ENCODE measurements around the gene HIGD1A. TPM values are rescaled to one million over a fixed set of nuclear protein-coding genes. Genes with fewer than 3 reads are reported as not detected.
A peak's percentile ranks its signal among the peaks of the same experiment; 100 is the strongest.

Gene HIGD1A
- total and polyA plus RNA-seq, 5 experiments from 2014 or later, result 23.0 to 88.3 (median 70.8) TPM

GRCh38 chr3:42746455-42747450 is 57.5 kb downstream of the HIGD1A start:
- POLR2A ChIA-PET, result no interaction called here
- no peak overlapping the region for H3K4me3 Mint-ChIP-seq

GRCh38 chr3:42745776-42746454 is 58.4 kb downstream of the HIGD1A start:
- Mint-ChIP-seq H3K4me1 (peaks cover 0 to 20% (median 15%) of the 10 kb centered on the region in 4 donors), H3K4me3 (no peak overlapping the region), H3K36me3 (no peaks in the 10 kb centered on the region), H3K27ac (peak overlapping the region in 2 of 10 donors; percentile 33 to 53), H3K9me3 (no peaks in the 10 kb centered on the region), H3K27me3 (no peaks in the 10 kb centered on the region)
- POLR2A ChIA-PET, result no interaction called here
- ATAC-seq, result no peak
- no peak for DNase-seq

More at GRCh38 chr3:42746455-42747450, 57.5 kb downstream of the HIGD1A start:
- Mint-ChIP-seq H3K9me3 (no peaks in the 10 kb centered on the region), H3K4me1 (peaks cover 0 to 20% (median 15%) of the 10 kb centered on the region in 4 donors), H3K36me3 (no peaks in the 10 kb centered on the region), H3K27me3 (no peaks in the 10 kb centered on the region), H3K27ac (peak overlapping the region in 3 of 10 donors; percentile 14 to 45 (median 33))
- DNase-seq (no peak), ATAC-seq (no peak)

- Mint-ChIP-seq H3K4me1 (peaks cover 0 to 20% (median 15%) of the 10 kb centered on the region in 4 donors), H3K36me3 (no peaks in the 10 kb centered on the region), H3K27me3 (no peaks in the 10 kb centered on the region), H3K4me3 (no peak overlapping the region), H3K27ac (peak overlapping the region in 1 of 10 donors; percentile 69), H3K9me3 (no peaks in the 10 kb centered on the region)
- POLR2A ChIA-PET, result no interaction called here
- DNase-seq, result no peak
- ATAC-seq, result no peak
Observed at GRCh38 chr3:42745291-42745745, 59.0 kb downstream of the HIGD1A start.

- Mint-ChIP-seq H3K4me1 (peaks cover 0 to 22% (median 13%) of the 10 kb centered on the region in 4 donors), H3K9me3 (no peaks in the 10 kb centered on the region), H3K36me3 (no peaks in the 10 kb centered on the region), H3K4me3 (no peak overlapping the region), H3K27ac (no peak overlapping the region), H3K27me3 (no peaks in the 10 kb centered on the region)
- DNase-seq, result no peak
- ATAC-seq, result no peak
- POLR2A ChIA-PET, result no interaction called here
Observed at GRCh38 chr3:42743204-42743995, 60.9 kb downstream of the HIGD1A start.

GRCh38 chr3:42742688-42743087 is 61.6 kb downstream of the HIGD1A start:
- Mint-ChIP-seq H3K27me3 (no peaks in the 10 kb centered on the region), H3K27ac (no peak overlapping the region), H3K36me3 (no peaks in the 10 kb centered on the region), H3K4me1 (peaks cover 0 to 15% (median 6%) of the 10 kb centered on the region in 4 donors), H3K9me3 (no peaks in the 10 kb centered on the region), H3K4me3 (no peak overlapping the region)
- ATAC-seq, result no peak
- POLR2A ChIA-PET, result no interaction called here
- DNase-seq, result no peak

GRCh38 chr3:42742259-42742658 is 62.0 kb downstream of the HIGD1A start:
- H3K27me3 Mint-ChIP-seq, result no peaks in the 10 kb centered on the region
- ATAC-seq (no peak), DNase-seq (no peak)
- H3K4me3 Mint-ChIP-seq, result no peak overlapping the region
- H3K27ac Mint-ChIP-seq, result no peak overlapping the region
- no peaks in the 10 kb centered on the region for H3K36me3 Mint-ChIP-seq
- peaks cover 0 to 11% (median 2%) of the 10 kb centered on the region in 4 donors for H3K4me1 Mint-ChIP-seq
- no peaks in the 10 kb centered on the region for H3K9me3 Mint-ChIP-seq
- POLR2A ChIA-PET, result no interaction called here

- H3K9me3 Mint-ChIP-seq, result no peaks in the 10 kb centered on the region
- no peak overlapping the region for H3K4me3 Mint-ChIP-seq
- DNase-seq, result no peak
- H3K27ac Mint-ChIP-seq, result no peak overlapping the region
- H3K36me3 Mint-ChIP-seq, result no peaks in the 10 kb centered on the region
- POLR2A ChIA-PET, result no interaction called here
- no peaks in the 10 kb centered on the region for H3K27me3 Mint-ChIP-seq
- H3K4me1 Mint-ChIP-seq, result peaks cover 0 to 9% (median under 1%) of the 10 kb centered on the region in 4 donors
- ATAC-seq, result no peak
Observed at GRCh38 chr3:42741796-42742195, 62.5 kb downstream of the HIGD1A start.

- no peaks in the 10 kb centered on the region for H3K9me3 Mint-ChIP-seq
- POLR2A ChIA-PET, result no interaction called here
- no peak overlapping the region for H3K4me3 Mint-ChIP-seq
- H3K27ac Mint-ChIP-seq, result no peak overlapping the region
- no peaks in the 10 kb centered on the region for H3K27me3 Mint-ChIP-seq
- ATAC-seq, result no peak
- no peak for DNase-seq
- H3K4me1 Mint-ChIP-seq, result peaks cover 0 to 6% (median under 1%) of the 10 kb centered on the region in 4 donors
- no peaks in the 10 kb centered on the region for H3K36me3 Mint-ChIP-seq
Observed at GRCh38 chr3:42739401-42740158, 64.7 kb downstream of the HIGD1A start.

- H3K4me1 Mint-ChIP-seq, result peaks cover 0 to 6% (median 0%) of the 10 kb centered on the region in 4 donors
- no peak for DNase-seq
- no peak for ATAC-seq
- no peaks in the 10 kb centered on the region for H3K36me3 Mint-ChIP-seq
- H3K27ac Mint-ChIP-seq, result peak overlapping the region in 1 of 10 donors; percentile 26
- H3K27me3 Mint-ChIP-seq, result no peaks in the 10 kb centered on the region
- H3K9me3 Mint-ChIP-seq, result no peaks in the 10 kb centered on the region
- no peak overlapping the region for H3K4me3 Mint-ChIP-seq
- POLR2A ChIA-PET, result no interaction called here
Observed at GRCh38 chr3:42736531-42736930, 67.8 kb downstream of the HIGD1A start.

GRCh38 chr3:42736081-42736480 is 68.2 kb downstream of the HIGD1A start:
- Mint-ChIP-seq H3K4me3 (no peak overlapping the region), H3K27ac (no peak overlapping the region), H3K36me3 (no peaks in the 10 kb centered on the region), H3K27me3 (no peaks in the 10 kb centered on the region), H3K4me1 (peaks cover 0 to 6% (median 0%) of the 10 kb centered on the region in 4 donors), H3K9me3 (no peaks in the 10 kb centered on the region)
- no peak for ATAC-seq
- DNase-seq, result no peak
- POLR2A ChIA-PET, result no interaction called here

GRCh38 chr3:42735615-42736014 is 68.7 kb downstream of the HIGD1A start:
- POLR2A ChIA-PET, result no interaction called here
- no peaks in the 10 kb centered on the region for H3K36me3 Mint-ChIP-seq
- no peak overlapping the region for H3K27ac Mint-ChIP-seq
- H3K9me3 Mint-ChIP-seq, result no peaks in the 10 kb centered on the region
- H3K4me3 Mint-ChIP-seq, result no peak overlapping the region
- H3K27me3 Mint-ChIP-seq, result no peaks in the 10 kb centered on the region
- ATAC-seq (no peak), DNase-seq (no peak)
- peaks cover 0 to 6% (median 0%) of the 10 kb centered on the region in 4 donors for H3K4me1 Mint-ChIP-seq

- H3K4me1 Mint-ChIP-seq, result peaks cover 0 to 6% (median 0%) of the 10 kb centered on the region in 4 donors
- H3K4me3 Mint-ChIP-seq, result no peak overlapping the region
- POLR2A ChIA-PET, result no interaction called here
- peaks cover 0 to under 1% (median 0%) of the 10 kb centered on the region in 5 donors for H3K27me3 Mint-ChIP-seq
- H3K9me3 Mint-ChIP-seq, result no peaks in the 10 kb centered on the region
- no peaks in the 10 kb centered on the region for H3K36me3 Mint-ChIP-seq
- no peak overlapping the region for H3K27ac Mint-ChIP-seq
- ATAC-seq (no peak), DNase-seq (no peak)
Observed at GRCh38 chr3:42735019-42735418, 69.3 kb downstream of the HIGD1A start.
